ENCODE results near the gene GSK3B.

The GSK3B gene

DNA sequence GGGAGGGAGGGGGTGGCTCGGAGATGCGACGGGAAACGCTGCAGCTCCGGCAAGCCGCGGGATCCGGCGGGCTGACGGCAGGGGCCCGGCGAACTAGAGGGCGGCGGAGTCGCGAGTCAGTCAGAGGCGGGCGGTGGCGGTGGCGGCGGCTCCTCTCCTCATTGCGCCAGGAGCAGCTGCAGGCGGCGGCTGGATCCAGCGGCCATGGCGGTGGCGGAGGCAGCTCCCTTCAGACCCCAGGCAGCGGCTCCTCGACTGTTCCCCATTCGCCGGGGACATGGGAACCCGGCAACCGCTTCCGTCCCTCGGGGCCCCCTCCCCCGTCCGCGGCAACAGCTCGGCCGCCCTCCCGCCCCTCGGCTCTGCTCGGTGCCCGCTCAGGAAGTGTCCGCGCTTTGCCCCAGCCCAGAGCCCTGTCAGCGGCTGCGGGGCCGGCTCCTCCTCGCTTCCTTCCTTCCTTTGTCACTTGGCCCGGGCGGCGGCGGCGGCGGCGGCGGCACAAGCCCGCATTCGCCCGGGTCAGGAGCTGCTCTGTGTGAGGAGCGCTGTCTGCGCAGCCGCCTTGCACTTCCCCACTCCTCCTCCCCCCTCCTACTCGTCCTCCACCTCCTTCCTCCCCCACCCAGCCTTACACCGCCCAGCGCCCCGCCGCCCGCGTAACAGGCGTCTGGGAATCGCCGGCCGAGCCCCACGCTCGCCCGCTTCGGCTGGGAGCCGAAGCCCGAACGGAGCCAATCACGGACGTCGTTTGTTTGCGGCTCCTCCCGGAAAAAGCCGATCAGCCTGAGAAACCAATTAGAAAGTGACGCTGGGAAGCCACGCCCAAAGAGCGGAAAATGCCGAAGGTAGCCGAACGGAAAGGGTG is at the start of gene GSK3B:
GSK3B (minus strand) TSS at position 537 of the 865 bp plus-strand sequence. CDS start 1,013 bp downstream, outside the sequence.
- DNase-seq = peak; percentile 69

DNA sequence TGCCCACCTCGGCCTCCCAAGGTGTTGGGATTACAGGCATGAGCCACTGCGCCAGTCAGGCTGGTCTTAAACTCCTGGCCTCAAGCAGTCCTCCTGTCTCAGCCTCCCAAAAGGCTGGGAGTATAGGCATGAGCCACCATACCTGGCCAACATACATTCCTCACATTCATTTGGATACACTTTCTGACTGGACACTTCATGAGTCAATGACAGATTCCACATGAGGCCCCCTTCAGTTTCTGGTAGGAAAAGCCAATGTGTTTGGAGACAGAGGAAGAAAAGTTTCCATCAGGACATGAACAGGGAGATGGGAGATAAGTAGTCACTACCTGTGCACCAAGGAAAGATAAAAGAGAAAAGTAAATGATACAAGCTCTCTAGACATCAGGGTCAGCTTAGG is 49.4 kb upstream of the GSK3B start:
- DNase-seq = no peak

DNA sequence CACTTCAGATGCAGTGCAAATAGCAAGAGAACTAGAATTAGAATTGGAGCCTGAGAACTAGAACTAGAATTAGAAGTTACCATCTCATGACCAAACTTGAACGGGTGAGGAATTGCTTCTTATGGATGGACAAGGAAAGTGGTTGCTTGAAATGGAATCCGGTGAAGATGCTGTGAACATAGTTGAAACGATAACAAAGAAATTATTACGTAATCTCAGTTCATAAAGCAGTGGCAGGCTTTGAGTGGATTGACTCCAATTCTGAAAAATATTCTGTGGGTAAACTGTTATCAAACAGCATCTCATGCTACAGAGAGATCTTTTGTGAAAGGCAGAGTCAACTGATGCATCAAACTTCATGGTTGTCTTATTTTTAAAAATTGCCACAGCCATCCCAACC is 48.0 kb upstream of the GSK3B start:
- DNase-seq = no peak

DNA sequence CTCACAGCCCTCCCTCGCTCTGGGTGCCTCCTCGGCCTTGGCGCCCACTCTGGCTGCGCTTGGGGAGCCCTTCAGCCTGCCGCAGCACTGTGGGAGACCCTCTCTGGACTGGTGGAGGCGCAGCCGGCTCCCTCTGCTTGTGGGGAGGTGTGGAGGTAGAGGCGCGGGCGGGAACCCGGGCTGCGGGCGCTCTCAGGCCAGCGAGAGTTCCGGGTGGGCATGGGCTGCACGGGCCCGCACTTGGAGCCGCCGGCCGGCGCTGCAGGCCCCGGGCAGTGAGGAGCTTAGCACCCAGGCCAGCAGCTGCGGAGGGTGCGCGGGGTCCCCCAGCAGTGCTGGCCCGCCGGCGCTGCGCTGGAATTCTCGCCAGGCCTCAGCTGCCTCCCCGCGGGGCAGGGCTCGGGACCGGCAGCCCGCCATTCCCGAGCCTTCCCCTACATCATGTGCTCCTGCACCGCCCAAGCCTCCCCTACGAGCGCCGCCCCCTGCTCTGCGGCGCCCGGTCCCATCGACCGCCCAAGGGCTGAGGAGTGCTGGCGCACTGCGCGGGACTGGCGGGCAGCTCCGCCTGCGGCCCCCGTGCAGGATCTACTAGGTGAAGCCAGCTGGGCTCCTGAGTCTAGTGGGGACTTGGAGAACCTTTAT is 46.0 kb upstream of the GSK3B start:
- no peak for DNase-seq

DNA sequence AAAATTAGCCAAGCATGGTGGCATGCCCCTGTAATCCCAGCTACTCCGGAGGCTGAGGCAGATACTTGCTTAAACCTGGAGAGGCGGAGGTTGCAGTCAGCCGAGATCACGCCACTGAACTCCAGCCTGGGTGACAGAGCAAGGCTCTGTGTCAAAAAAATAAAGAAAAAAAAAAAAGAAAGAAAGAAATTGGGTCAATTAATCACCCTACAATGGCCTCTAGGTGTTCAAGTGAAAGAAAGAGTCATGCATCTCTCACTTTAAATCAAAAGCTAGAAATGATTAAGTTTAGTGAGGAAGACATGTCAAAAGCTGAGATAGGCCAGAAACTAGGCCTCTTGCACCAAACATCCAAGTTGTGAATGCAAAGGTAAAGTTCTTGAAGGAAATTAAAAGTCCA is 44.9 kb upstream of the GSK3B start:
- DNase-seq = no peak

DNA sequence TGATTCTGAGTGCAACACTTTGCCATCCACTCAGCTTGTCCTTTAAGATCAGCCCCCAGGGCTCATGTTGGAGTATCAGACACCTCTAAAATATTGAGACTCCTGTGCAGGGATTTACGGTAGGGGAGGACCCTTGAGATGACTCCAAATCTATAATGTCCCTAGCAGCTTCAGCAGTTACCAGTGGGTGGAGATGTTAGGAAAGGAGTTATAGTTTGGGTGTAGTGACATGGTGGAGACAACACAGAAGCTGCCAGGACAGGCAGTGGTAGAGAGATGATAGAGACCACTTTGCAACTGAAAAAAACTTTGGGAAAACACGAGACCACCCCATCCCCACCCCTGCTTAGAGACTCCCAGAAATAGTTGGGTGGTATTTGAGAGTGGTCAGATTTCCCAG is 43.3 kb upstream of the GSK3B start:
- DNase-seq = no peak

DNA sequence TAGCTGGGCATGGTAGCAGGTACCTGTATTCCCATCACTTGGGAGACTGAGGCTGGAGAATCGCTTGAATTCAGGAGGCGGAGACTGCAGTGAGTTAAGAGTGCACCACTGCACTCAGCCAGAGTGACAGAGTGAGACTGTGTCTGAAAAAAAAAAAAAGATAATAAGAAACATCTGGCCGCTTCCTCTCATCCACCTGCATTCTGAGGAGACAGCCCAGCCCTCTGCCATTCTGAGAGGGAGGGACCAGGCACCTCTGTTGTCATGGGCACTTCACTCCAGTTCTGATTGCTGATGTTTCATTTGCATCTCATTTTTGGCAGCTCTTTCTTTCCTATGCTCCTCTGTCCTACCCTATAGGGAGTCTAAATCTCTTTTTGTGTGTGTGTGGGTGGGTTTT is 36.4 kb upstream of the GSK3B start:
- no peak for DNase-seq

DNA sequence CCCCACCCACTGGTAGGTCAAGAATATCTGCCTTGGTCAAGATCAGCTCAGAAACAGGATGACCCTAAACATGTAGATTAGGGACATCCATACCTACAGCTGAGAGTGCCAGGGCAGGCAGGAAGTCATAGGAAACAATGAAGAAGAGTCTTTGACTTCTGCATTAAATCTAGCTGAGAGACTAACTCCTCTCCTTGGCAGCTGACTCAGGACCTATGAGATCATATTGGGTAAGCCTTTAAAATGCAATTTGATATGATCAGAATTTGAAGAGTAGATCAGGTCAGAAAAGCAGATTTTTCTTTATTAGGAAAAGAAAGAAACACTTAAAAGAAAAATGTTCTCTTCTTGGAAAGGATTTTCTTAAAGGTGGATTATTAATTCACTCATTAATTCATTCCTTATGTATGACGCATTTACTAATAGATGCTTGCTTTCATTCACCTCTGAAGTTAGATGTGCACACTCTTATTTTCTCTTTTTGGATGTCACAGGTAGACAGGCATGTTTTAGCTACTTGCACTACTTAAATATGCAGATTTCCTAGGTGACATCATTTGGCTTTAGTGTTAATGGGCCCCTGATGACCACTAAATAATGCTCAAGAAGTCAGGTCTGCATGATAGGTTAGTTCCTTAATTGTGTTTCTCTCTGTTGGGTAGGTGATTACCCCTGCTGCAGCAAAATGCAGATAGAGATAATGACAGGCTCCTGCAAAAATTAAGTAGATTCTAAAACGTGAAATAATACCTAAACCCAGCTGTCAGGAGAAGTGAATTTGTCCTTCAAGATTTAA is 35.7 kb upstream of the GSK3B start:
- no peak for DNase-seq

DNA sequence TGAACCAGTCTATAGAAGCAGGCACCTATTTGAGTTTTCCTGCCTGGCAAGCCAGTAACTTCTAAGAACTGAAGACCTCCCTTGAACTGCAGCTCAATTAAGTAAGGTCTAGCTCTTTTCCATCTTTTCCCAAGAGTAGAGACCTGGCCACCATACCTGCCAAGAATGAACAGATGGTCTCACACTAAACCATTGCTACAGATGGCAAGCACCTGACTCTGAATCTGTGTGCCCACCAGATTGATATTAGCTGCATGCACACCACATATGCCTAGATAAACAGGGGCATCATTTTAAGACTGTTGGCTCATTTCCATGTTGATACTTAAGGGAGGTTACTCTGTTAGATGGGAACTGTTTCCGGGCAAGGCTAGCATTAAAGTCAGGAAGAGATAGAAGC is 34.8 kb upstream of the GSK3B start:
- DNase-seq = peak; percentile 95

DNA sequence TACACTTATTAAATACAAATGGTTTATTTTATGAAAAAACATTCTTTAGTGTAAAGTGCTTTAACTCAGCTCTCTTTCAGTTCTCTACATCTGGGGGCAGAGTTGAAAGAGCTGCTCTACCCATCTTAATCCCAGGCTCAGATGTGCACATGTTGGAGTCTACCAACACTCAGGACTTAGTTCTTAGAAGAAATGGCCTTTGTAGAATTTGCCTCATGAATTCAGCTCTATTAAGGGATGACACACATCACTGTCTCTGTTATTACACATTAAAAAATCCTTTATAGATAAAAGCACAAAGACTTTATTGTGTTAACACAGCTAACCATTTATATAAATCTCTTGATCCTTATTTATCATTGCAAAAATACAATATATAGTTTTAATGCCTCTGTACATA is 31.7 kb upstream of the GSK3B start:
- no peak for DNase-seq

DNA sequence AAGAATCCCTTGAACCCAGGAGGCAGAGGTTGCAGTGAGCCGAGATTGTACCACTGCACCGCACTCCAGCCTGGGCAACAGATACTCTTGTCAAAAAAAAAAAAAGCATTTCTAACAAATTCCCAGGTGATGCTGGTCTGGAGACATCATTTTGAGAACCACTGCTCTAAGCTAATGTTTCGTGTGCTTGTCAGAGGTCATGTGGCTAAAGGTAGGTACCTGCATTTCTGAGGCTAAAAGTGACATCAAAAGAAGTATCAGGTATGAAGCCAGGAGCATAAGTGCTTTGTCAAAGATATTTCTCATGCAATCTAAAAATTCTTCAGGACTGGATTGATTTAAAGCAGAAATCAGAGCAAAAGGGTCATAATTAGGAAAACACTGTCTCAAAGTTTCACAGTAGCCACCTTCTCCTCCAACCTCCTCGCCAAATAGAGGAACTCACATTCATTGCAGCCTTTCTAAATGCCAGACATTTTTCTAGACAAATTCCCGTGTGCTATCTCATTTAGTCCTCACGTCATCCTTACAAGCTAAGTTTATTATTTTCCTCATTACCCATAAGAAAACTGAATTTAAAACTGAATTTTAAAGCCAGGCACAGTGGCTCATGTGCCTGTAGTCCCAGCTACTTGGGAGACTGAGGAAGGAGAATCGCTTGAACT is 25.7 kb upstream of the GSK3B start:
- DNase-seq = no peak

DNA sequence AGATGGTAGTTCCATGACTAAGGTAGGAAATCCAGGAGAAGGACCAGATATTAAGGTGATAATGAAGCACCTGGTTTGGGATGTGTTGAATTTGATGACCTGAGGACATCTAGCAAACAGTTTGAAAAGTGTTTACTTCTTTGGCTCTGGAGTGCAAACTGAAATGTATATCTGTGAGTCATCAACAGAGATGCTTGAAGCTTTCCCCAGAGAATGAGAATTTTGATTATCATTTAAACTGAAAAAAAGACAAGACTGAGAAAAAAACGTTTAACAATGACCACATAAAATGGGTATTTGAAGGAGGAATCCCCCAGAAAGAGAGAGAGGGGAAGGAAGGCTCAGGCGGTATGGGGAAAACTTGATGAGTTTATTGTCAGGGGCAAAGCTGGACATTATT is 20.7 kb upstream of the GSK3B start:
- no peak for DNase-seq

DNA sequence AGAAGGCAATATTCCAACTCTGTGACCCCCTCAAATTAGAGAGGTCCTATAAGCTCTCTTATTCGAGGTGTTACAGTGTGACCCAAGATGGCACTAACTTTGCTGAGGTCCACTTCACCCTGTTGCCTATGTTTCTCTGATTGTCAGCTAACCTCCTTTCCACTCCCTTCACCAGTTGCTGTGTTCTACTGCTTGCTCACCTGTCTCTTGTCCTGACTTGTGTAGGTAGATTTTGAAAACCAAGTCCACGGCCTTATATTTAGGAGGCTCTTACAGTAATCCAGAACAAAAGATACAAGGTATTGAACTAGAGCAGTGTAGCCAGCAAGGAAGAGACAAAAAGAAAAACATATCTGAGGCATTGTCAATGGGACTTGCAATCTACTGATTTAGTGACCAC is 20.1 kb upstream of the GSK3B start:
- DNase-seq = no peak

DNA sequence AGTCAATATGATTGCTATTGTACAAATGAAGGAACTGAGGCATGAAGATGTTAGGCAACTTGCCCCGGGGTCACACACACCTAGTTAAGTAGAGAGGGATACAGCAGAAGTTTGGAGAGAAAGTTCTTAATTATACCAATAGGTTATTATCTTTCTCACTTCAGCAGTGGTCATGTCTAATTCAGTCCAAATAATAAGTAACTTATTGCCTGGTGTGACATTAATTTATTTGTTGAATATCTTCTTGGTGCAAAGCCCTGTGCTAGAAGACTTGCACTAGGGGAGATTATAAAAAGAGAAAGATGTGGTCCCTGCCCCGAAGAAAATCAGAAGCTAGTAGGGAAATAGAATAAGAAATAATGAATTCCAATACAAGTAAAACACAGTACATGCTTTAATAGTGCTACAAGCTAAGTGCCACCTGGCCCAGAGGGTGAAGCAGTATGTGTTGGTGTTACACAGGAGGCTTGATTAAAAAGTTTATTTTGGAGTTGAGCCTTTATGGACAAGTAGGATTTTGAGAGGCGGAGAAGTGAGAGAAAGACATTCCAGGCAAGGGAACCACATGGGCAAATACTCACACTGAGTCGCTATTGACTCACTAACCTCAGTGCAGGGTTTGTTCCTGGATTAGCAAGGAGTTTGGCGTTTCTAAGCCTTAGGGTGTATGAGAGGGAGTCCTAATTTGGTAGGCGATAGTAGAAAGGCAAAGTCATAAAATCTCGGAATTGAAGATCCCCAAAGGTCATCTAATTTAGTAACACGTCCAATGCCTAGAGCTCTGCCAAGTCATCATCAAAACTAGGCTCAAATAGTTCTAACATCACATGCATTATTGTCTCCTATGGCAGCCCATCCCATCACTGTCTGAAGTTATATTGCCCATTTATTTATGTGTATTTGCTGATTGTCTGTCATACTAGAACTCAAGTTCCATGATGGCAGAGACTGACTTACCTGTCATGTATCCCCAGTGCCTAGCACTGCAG is 19.2 kb upstream of the GSK3B start:
- no peak for DNase-seq

DNA sequence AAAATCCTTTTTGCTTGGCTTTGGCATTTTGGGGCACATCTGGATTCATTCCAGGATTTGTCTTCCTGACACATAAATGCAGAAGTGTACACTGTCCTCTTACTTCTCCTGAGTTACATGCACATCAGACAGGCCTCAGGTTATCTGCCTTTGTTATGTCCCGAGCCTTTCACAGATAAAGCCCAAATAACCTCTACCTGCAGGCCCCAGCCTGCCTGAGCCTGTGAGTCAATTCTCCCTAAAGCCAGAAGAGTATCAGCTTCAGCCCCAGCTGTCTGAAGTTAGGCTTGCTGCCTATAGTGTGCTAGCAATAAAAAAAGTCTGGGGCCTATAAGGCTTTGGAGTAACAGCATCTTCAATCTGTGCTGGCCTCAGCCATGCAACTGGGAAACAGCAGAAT is 17.7 kb upstream of the GSK3B start:
- peak; percentile 74 for DNase-seq

DNA sequence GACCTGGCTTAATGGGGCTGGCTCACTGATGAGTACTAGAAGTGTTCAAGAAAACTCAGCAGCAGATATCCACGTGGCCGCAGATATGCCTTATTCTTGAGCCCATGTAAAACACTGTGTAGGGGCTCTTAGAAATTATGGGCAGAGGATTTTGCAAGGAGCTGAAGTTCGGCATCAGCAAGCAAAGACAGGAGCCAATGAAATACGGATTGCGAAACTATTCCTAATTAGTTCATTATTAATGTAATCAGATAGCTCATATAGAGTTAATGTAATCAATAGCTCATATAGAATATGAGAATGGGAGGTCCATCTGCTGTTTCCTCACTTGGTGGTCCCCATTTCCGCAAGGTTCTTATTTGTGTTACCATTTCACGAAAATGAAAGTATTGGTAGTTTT is 9.0 kb upstream of the GSK3B start:
- no peak for DNase-seq

DNA sequence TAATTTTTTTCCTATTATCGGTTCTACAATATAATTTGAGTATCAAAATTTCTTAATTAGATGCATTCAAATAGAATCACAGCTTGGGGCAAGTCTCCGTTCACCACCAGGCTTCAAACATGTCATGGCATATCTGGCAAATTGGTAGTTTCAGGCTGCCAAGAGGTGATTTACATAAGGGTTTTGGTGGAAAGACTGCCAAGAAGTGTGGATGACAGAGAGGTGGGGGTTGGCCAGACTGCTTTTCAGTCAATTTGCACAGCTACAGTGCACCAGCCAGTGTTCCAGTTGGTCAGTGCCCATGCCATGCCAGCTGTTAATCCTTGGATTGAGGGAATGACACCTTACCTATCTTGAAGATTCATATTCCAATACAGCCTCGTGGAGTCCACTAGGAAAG is 8.4 kb upstream of the GSK3B start:
- peak; percentile 96 for DNase-seq

DNA sequence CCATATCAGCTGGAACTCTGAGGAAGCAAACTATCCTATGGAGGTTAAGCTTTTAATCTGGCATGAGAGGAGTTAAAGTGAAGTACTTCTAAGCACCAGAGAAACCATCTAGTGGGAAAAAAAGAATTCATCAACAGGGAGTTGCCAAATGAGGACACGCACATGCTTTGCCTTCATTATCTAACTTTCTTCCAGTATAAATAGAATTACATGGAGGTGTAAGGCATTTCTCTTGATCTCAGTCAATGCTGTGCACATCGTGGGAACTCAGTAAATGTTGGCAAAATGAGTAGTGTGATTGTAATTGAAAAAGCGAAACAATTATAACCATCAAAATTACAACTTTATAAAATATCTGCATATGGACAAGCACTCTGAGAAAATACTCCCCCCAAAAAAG is 8.0 kb upstream of the GSK3B start:
- peak; percentile 64 for DNase-seq

DNA sequence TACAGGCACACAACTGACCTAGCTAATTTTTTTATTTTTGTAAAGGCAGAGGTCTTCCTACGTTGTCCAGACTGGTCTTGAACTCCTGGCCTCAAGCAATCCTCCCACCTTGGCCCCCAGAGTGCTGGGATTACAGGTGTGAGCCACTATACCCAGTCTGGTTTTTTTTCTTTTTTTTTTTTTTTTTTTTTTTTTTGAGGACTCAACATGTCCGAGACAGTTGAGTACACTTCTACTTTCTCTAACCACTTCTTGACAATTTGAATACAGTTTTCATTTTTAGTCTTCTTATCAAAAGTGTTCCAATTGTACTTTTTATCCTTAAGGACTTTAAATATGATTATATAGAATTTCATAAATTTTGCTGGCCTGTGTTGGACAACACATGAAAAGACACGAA is 7.4 kb upstream of the GSK3B start:
- no peak for DNase-seq

DNA sequence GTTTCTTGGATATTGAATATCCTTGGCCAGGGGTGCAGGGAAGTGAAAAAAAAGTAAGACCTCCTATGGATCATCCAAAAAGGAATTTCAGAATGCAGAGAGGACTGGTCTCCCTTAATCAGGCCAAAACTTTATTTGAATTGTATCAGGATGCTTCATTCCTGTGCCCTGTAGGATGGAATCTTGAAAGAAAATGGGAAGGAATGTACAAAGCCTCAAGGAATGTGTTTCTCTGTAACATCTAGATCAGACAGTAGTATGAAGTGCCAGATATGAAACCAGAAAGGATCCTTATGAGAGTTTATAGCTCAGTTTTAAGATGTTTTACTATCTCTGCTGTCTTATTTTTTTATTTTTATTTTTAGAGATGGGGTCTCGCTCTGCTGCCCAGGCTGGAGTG is 6.5 kb upstream of the GSK3B start:
- DNase-seq = no peak

DNA sequence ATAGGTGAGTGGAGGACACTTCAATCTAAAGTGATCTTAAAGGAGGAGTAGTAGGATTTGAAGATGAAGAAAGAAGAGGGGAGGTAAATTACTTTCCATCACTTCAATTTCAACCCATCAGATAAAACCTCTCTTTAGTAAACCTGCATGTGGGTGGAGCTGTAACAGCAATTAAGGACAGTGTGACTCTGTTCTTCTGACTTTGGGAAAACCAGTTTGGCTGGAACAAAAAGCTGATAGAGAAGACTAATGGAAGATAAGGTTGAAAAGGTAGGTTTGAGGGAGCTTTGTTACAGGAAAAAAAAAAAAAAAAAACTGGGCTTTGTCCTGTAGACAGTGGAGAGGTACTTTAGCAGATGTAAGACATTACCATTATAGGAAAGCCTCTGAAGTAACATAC is 4.5 kb upstream of the GSK3B start:
- DNase-seq = no peak

DNA sequence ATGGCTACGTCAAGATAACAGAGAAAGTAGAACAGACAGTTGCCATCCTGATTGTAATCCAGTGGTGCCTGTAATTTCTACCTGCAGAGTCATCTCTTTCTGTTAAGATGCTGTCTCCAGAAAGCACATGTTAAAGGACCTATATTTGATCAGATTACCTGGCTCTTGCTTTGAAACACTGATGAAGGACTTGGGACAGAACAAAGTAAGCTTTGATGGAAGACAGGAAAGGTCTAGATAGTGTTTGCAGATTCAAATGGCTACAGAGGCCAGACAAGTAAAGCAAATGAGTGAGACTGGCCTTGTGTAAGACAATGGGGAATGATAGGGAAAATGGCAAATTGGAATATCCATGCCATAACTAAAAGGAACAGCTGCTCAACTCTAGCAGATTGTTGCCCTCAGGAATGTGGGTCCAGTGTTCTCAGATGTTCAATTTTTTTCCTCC is 1.8 kb upstream of the GSK3B start:
- DNase-seq = no peak

All from DMS 273 treated with DMSO at 0.1 percent for 48 hours (cell line).